Naive thymus-derived CD4-positive, alpha-beta T cell (primary cell): ENCODE data around the gene FOXN3. TPM values are rescaled to one million over a fixed set of nuclear protein-coding genes. Genes with fewer than 3 reads are reported as not detected.

Source experiments
- ATAC-seq: fragments of 150-1000 bp; cut with Tn5 transposase; 2 replicates; pipeline ENCODE4 v1.10.0; 2021; ENCODE audit warnings: mild to moderate bottlenecking, moderate library complexity
- CTCF ChIA-PET: fragments of 350-600 bp; sonication (Branson Sonifier 250); formaldehyde crosslinking; loops from one replicate; lab custom pipeline; 2021; ENCODE audit warnings: antibody characterized with exemption; lab: Charles Lee
- POLR2A ChIA-PET: fragments of 350-600 bp; sonication (Branson Sonifier 250); formaldehyde crosslinking; loops from one replicate; lab custom pipeline; 2021; ENCODE audit warnings: antibody characterized with exemption, inconsistent platforms; lab: Charles Lee
- DNase-seq, 9 donors: peaks; one replicate each; pipeline versions ENCODE4 v3.0.0 to v3.0.0-alpha.2; 2020 to 2022; ENCODE audit warnings: mixed read lengths in 1 of 9
- H3K27ac ChIP-seq: one replicate; pipeline ENCODE4 v1.7.0; 2013; ENCODE audit warnings: mild to moderate bottlenecking, low read depth, low read length, moderate library complexity
- H3K27me3 ChIP-seq, 2 donors: one replicate each; pipeline ENCODE4 v1.7.0; 2013; ENCODE audit warnings: low read length in 2 of 2, mild to moderate bottlenecking in 2 of 2, moderate library complexity in 2 of 2; ENCODE audit not compliant: control insufficient read depth in 2 of 2, insufficient read depth in 2 of 2
- H3K36me3 ChIP-seq, 3 experiments: 1 replicate in 2 of 3; 2 replicates in 1 of 3; pipeline ENCODE4 v1.7.0; 2013; ENCODE audit warnings: low read length in 3 of 3, mild to moderate bottlenecking in 3 of 3, moderate library complexity in 1 of 3; ENCODE audit not compliant: insufficient read depth in 3 of 3, control insufficient read depth in 2 of 3
- H3K4me1 ChIP-seq, 2 donors: one replicate each; pipeline ENCODE4 v1.7.0; 2013; ENCODE audit warnings: low read length in 2 of 2, mild to moderate bottlenecking in 2 of 2, moderate library complexity in 1 of 2; ENCODE audit not compliant: control insufficient read depth in 2 of 2, insufficient read depth in 2 of 2
- H3K4me3 ChIP-seq: 2 replicates; pipeline ENCODE4 v1.7.0; 2013; ENCODE audit warnings: mild to moderate bottlenecking, low read length
- H3K9me3 ChIP-seq, 3 experiments: 1 replicate in 2 of 3; 2 replicates in 1 of 3; pipeline ENCODE4 v1.7.0; 2013; ENCODE audit warnings: low read length in 3 of 3; ENCODE audit not compliant: control insufficient read depth in 2 of 3
- H3K27ac Mint-ChIP-seq, 9 donors: one replicate each; pipeline ENCODE4 v1.8.0; 2020 to 2022; ENCODE audit warnings: mixed read lengths in 9 of 9, mild to moderate bottlenecking in 8 of 9, moderate library complexity in 5 of 9, inconsistent platforms in 2 of 9
- H3K27me3 Mint-ChIP-seq, 5 donors: one replicate each; pipeline ENCODE4 v1.8.0; 2021 to 2022; ENCODE audit warnings: mixed read lengths in 5 of 5, mild to moderate bottlenecking in 1 of 5
- H3K36me3 Mint-ChIP-seq, 5 donors: one replicate each; pipeline ENCODE4 v1.8.0; 2020 to 2022; ENCODE audit warnings: mixed read lengths in 5 of 5, mild to moderate bottlenecking in 3 of 5, inconsistent platforms in 1 of 5
- H3K4me1 Mint-ChIP-seq, 7 donors: one replicate each; pipeline ENCODE4 v1.8.0; 2020 to 2022; ENCODE audit warnings: mixed read lengths in 7 of 7, mild to moderate bottlenecking in 3 of 7, inconsistent platforms in 1 of 7
- H3K4me3 Mint-ChIP-seq, 10 donors: one replicate each; pipeline ENCODE4 v1.8.0; 2020 to 2022; ENCODE audit warnings: mild to moderate bottlenecking in 10 of 10, mixed read lengths in 10 of 10, moderate library complexity in 6 of 10, inconsistent platforms in 2 of 10
- H3K9me3 Mint-ChIP-seq, 11 donors: one replicate each; pipeline ENCODE4 v1.8.0; 2020 to 2022; ENCODE audit warnings: mixed read lengths in 11 of 11, mild to moderate bottlenecking in 4 of 11, inconsistent platforms in 1 of 11, moderate library complexity in 1 of 11
- intact Hi-C, 2 donors: fragments of 100-400 bp; cut with micrococcal nuclease; formaldehyde crosslinking; loops; one replicate each; pipeline ENCODE4 v1.15.1; 2023
- polyA plus RNA-seq, 2 donors: library from polyadenylated mRNA; unstranded; fragments of 300-500 nt; fragmentation: Illumina TruSeq; gene quantifications; one replicate each; pipeline ENCODE4 v1.2.3, GENCODE V29; 2021
- total RNA-seq, 6 experiments: library from RNA in 5 of 6; stranded (reverse) in 5 of 6; gene quantifications; 1 replicate in 5 of 6; 2 replicates in 1 of 6; pipeline ENCODE4 v1.2.3 and lab custom pipeline; 2021 to 2026

FOXN3 gene
- total and polyA plus RNA-seq, 7 experiments from 2014 or later = 103 to 192 (median 149) TPM

DNA sequence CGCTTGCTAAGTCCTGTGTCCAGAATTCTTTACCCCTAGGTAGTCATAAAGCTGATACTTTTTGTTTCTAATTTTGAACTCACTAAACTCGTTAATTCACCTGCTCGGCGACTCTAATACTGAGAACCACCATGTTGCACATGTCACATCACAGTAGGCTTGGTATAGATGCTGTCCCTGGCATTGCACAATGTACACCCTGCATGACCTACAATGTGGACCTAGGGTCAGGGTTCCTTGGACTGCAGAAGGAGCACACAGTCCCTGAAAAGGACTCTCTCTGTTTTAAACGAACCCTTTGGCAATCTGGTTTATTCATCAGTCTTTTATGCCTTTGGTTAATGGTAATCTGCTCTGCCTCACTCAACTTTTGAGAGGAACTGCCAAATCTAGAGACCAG is 272.4 kb downstream of the FOXN3 start:
- H3K27ac Mint-ChIP-seq = no peak overlapping the region
- H3K27me3 ChIP-seq = no peaks in the 10 kb centered on the region
- H3K4me1 ChIP-seq = no peaks in the 10 kb centered on the region
- H3K9me3 Mint-ChIP-seq = peaks cover 0 to 6% (median 0%) of the 10 kb centered on the region in 11 donors
- H3K4me3 Mint-ChIP-seq = no peak overlapping the region
- DNase-seq (no peak), ATAC-seq (no peak)
- intact Hi-C loops = no loop called here
- H3K4me1 Mint-ChIP-seq = peaks cover 0 to 7% (median 4%) of the 10 kb centered on the region in 7 donors
- no peak overlapping the region for H3K4me3 ChIP-seq
- H3K36me3 ChIP-seq = no peaks in the 10 kb centered on the region
- ChIA-PET POLR2A (no interaction called here), CTCF (no interaction called here)
- H3K36me3 Mint-ChIP-seq = peaks cover 0 to 11% (median 5%) of the 10 kb centered on the region in 5 donors
- H3K27me3 Mint-ChIP-seq = peaks cover 0 to 16% (median 0%) of the 10 kb centered on the region in 5 donors
- H3K27ac ChIP-seq = no peak overlapping the region
- H3K9me3 ChIP-seq = no peaks in the 10 kb centered on the region

- Histone ChIP-seq H3K9me3 (no peaks in the 10 kb centered on the region), H3K4me1 (no peaks in the 10 kb centered on the region), H3K27me3 (no peaks in the 10 kb centered on the region), H3K36me3 (no peaks in the 10 kb centered on the region), H3K27ac (no peak overlapping the region), H3K4me3 (no peak overlapping the region)
- Mint-ChIP-seq H3K27me3 (peaks cover 0 to 16% (median 0%) of the 10 kb centered on the region in 5 donors), H3K36me3 (peaks cover 0 to 11% (median 5%) of the 10 kb centered on the region in 5 donors), H3K9me3 (peaks cover 0 to 6% (median 0%) of the 10 kb centered on the region in 11 donors), H3K4me3 (no peak overlapping the region), H3K4me1 (peaks cover 0 to 7% (median 4%) of the 10 kb centered on the region in 7 donors), H3K27ac (no peak overlapping the region)
- POLR2A ChIA-PET = no interaction called here
- CTCF ChIA-PET = no interaction called here
- DNase-seq (no peak), ATAC-seq (no peak)
- intact Hi-C loops = no loop called here
Observed at GRCh38 chr14:89144066-89144465, 273.0 kb downstream of the FOXN3 start.

- no peak overlapping the region for H3K4me3 Mint-ChIP-seq
- H3K36me3 ChIP-seq = no peaks in the 10 kb centered on the region
- peaks cover 0 to 11% (median 5%) of the 10 kb centered on the region in 5 donors for H3K36me3 Mint-ChIP-seq
- H3K27ac ChIP-seq = no peak overlapping the region
- CTCF ChIA-PET = no interaction called here
- no peak overlapping the region for H3K4me3 ChIP-seq
- H3K4me1 Mint-ChIP-seq = peaks cover 0 to 7% (median 2%) of the 10 kb centered on the region in 7 donors
- H3K27ac Mint-ChIP-seq = no peak overlapping the region
- intact Hi-C loops = no loop called here
- no peaks in the 10 kb centered on the region for H3K9me3 ChIP-seq
- H3K4me1 ChIP-seq = no peaks in the 10 kb centered on the region
- DNase-seq (no peak), ATAC-seq (no peak)
- POLR2A ChIA-PET = no interaction called here
- H3K27me3 Mint-ChIP-seq = peaks cover 0 to 16% (median 0%) of the 10 kb centered on the region in 5 donors
- peaks cover 0 to 6% (median 0%) of the 10 kb centered on the region in 11 donors for H3K9me3 Mint-ChIP-seq
- H3K27me3 ChIP-seq = no peaks in the 10 kb centered on the region
Observed at GRCh38 chr14:89143595-89143994, 273.4 kb downstream of the FOXN3 start.

- H3K4me1 Mint-ChIP-seq = peaks cover 0 to 7% (median 2%) of the 10 kb centered on the region in 7 donors
- H3K27ac ChIP-seq = no peak overlapping the region
- POLR2A ChIA-PET = no interaction called here
- DNase-seq (no peak), ATAC-seq (no peak)
- H3K4me3 ChIP-seq = no peak overlapping the region
- CTCF ChIA-PET = no interaction called here
- no peak overlapping the region for H3K4me3 Mint-ChIP-seq
- H3K27me3 Mint-ChIP-seq = peaks cover 0 to 16% (median 0%) of the 10 kb centered on the region in 5 donors
- intact Hi-C loops = no loop called here
- no peaks in the 10 kb centered on the region for H3K4me1 ChIP-seq
- no peaks in the 10 kb centered on the region for H3K36me3 ChIP-seq
- H3K9me3 Mint-ChIP-seq = peaks cover 0 to 9% (median 3%) of the 10 kb centered on the region in 11 donors
- no peak overlapping the region for H3K27ac Mint-ChIP-seq
- H3K9me3 ChIP-seq = peaks cover 0 to 2% (median 0%) of the 10 kb centered on the region in 3 experiments
- H3K27me3 ChIP-seq = no peaks in the 10 kb centered on the region
- H3K36me3 Mint-ChIP-seq = peaks cover 0 to 11% (median 10%) of the 10 kb centered on the region in 5 donors
Observed at GRCh38 chr14:89142366-89142765, 274.7 kb downstream of the FOXN3 start.

GRCh38 chr14:89141862-89142261 is 275.2 kb downstream of the FOXN3 start:
- Mint-ChIP-seq H3K4me3 (no peak overlapping the region), H3K4me1 (peaks cover 0 to 7% (median 2%) of the 10 kb centered on the region in 7 donors), H3K9me3 (peaks cover 0 to 11% (median 7%) of the 10 kb centered on the region in 11 donors), H3K27me3 (peaks cover 0 to 14% (median 0%) of the 10 kb centered on the region in 5 donors), H3K27ac (no peak overlapping the region), H3K36me3 (peaks cover 0 to 9% (median 6%) of the 10 kb centered on the region in 5 donors)
- DNase-seq (no peak), ATAC-seq (no peak)
- ChIA-PET POLR2A (no interaction called here), CTCF (no interaction called here)
- Histone ChIP-seq H3K36me3 (no peaks in the 10 kb centered on the region), H3K4me3 (no peak overlapping the region), H3K4me1 (no peaks in the 10 kb centered on the region), H3K27ac (no peak overlapping the region), H3K27me3 (no peaks in the 10 kb centered on the region), H3K9me3 (peaks cover 0 to 5% (median 0%) of the 10 kb centered on the region in 3 experiments)
- intact Hi-C loops = no loop called here

- DNase-seq (no peak), ATAC-seq (no peak)
- H3K27me3 Mint-ChIP-seq = peaks cover 0 to 20% (median 0%) of the 10 kb centered on the region in 5 donors
- Histone ChIP-seq H3K36me3 (no peaks in the 10 kb centered on the region), H3K27me3 (no peaks in the 10 kb centered on the region), H3K27ac (no peak overlapping the region), H3K4me1 (no peaks in the 10 kb centered on the region), H3K4me3 (no peak overlapping the region), H3K9me3 (peaks cover 0 to 5% (median 0%) of the 10 kb centered on the region in 3 experiments)
- peaks cover 0 to 12% (median 6%) of the 10 kb centered on the region in 5 donors for H3K36me3 Mint-ChIP-seq
- CTCF ChIA-PET = no interaction called here
- intact Hi-C loops = no loop called here
- peaks cover 0 to 26% (median 20%) of the 10 kb centered on the region in 11 donors for H3K9me3 Mint-ChIP-seq
- H3K4me3 Mint-ChIP-seq = no peak overlapping the region
- H3K4me1 Mint-ChIP-seq = peaks cover 0 to 7% (median 2%) of the 10 kb centered on the region in 7 donors
- POLR2A ChIA-PET = no interaction called here
- no peak overlapping the region for H3K27ac Mint-ChIP-seq
Observed at GRCh38 chr14:89140326-89140725, 276.7 kb downstream of the FOXN3 start.
